ENCODE data around the gene GRAP2. TPM values are rescaled to one million over a fixed set of nuclear protein-coding genes. Genes with fewer than 3 reads are reported as not detected.

The GRAP2 gene
- total and polyA plus RNA-seq, 2 of the 8 experiments (the other 6 are each of a cell fraction or from before 2014, with no cell fraction given): 0.08 TPM; not detected in 1

DNA sequence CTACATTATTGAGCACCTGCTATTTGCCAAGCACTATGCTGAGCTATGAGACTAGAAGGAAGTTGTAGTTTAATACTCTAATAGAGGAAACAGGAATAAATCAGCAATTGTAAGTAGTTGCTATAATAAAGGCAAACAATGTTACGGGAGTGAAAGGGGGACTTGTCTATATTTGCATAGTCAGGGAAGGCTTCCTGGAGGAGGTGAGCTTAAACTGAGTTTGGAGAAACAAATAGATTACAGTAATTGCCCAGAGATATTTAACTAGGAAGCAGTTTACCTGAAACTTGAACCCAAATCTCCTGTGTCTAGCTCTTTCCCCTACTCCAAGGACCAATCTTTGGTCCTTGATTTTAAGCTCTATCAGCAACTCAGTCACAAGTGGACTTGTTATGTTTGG lies 5.2 kb upstream of the GRAP2 start (continued):
- TF ChIP-seq, protein P1, sequence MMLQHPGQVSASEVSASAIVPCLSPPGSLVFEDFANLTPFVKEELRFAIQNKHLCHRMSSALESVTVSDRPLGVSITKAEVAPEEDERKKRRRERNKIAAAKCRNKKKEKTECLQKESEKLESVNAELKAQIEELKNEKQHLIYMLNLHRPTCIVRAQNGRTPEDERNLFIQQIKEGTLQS (IDR thresholded peaks at IDR 0.05; ENCODE audit: insufficient read depth, low read depth, low read length): no peak
- TF ChIP-seq GTF2F1 (IDR thresholded peaks at IDR 0.05; ENCODE audit: borderline replicate concordance, low read depth, low read length): no peak
- TF ChIP-seq JUND (IDR thresholded peaks at IDR 0.05; ENCODE audit: low read length): no peak

All from H1 (cell line).